Mucosa of descending colon (tissue), 3 donors: ENCODE measurements around the gene CCDC83. TPM values are rescaled to one million over a fixed set of nuclear protein-coding genes. Genes with fewer than 3 reads are reported as not detected.

ENCODE experiments used
- ATAC-seq: fragments of 200-7000 bp; cut with Tn5 transposase; one replicate; pipeline ENCODE4 v1.9.1; 2020; ENCODE audit warnings: mild to moderate bottlenecking, moderate library complexity
- DNase-seq, 3 donors: peaks; one replicate each; pipeline ENCODE4 v3.0.0-alpha.2; 2020
- H3K36me3 ChIP-seq: fragments of 200-600 bp; one replicate; pipeline ENCODE4 v1.8.0; 2021; ENCODE audit warnings: low read depth, mild to moderate bottlenecking
- H3K4me1 ChIP-seq: fragments of 200-600 bp; one replicate; pipeline ENCODE4 v1.8.0; 2021; ENCODE audit warnings: low read depth, mild to moderate bottlenecking
- H3K4me3 ChIP-seq: fragments of 200-600 bp; one replicate; pipeline ENCODE4 v1.8.0; 2021; ENCODE audit warnings: mild to moderate bottlenecking
- H3K9me3 ChIP-seq: fragments of 200-600 bp; one replicate; pipeline ENCODE4 v1.8.0; 2021; ENCODE audit warnings: mild to moderate bottlenecking
- CTCF ChIP-seq: fragments of 200-600 bp; IDR thresholded peaks from one replicate; pipeline ENCODE4 v1.8.0; 2022; ENCODE audit warnings: antibody characterized with exemption, mild to moderate bottlenecking
- intact Hi-C, 2 donors: fragments of 100-400 bp; cut with DNase I in 1 of 2; cut with micrococcal nuclease in 1 of 2; formaldehyde crosslinking; loops; one replicate each; pipeline versions ENCODE4 v1.11.0 to v1.11.1; 2022; cut with DNase I, micrococcal nuclease
- long read RNA-seq, 2 donors: library from polyadenylated mRNA; unstranded; transcript quantifications; one replicate each; pipeline ENCODE4 v2.0.0, GENCODE V29; 2019 to 2021
- total RNA-seq, 3 donors: library from RNA; stranded (reverse); fragmentation: NEBNext Ultra II Directional in 2 of 3; extraction: Animal tissue kit (Norgen Biotek cat#: 25700) in 2 of 3; gene quantifications; one replicate each; pipeline versions ENCODE4 v1.2.1 to v1.2.4, GENCODE V29; 2021 to 2023
- donor health status: DM: no; HTN: no; CAD: no; lungs with moderate emphysema.
- donor health status: DM: no; HTN: no; CAD: no.
- donor health status: DM: no; HTN: yes; CAD: no.

CCDC83 gene
- not detected for total RNA-seq
- long read RNA-seq, donor 1, result 0 reads
- long read RNA-seq, donor 2, result 0 reads

GRCh38 chr11:85855341-85855656 is at the start of gene CCDC83:
Gene CCDC83, plus strand, starts transcription at chr11:85855383. Its CDS starts 9,741 bp downstream, at chr11:85865124.
- no peak for TF ChIP-seq CTCF
- H3K4me1 ChIP-seq, result peaks cover 7% of the 10 kb centered on the region
- no peaks in the 10 kb centered on the region for H3K36me3 ChIP-seq
- intact Hi-C loops, result loop anchor here in 1 of 2 donors (10.0 kb wide), 1 partner anchor 360 kb away; no protein-coding TSS in a partner anchor
- DNase-seq (no peak), ATAC-seq (no peak)
- no peaks in the 10 kb centered on the region for H3K9me3 ChIP-seq
- no peak within 1 kb of the TSS for H3K4me3 ChIP-seq

DNA sequence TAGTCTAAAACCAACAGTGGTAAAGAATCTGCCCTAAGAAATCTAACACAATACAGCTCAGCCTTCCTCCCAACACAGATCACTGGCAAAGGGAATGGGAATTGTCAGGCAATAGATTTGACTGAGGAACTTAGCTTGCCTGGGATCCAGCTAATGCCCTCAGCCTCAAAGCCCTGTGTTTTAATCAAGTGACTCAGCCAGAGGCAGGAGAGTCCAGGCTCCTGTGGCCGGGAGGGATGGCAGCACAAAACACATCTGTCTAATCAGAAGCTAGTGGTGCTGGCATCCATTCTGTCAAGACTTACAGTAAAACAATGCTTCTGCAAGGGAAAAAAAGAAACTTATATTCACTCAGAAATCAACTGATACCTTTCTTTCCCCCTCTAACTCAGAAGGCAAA is 49.8 kb upstream of the CCDC83 start:
- Histone ChIP-seq H3K9me3 (no peaks in the 10 kb centered on the region), H3K4me1 (peaks cover 7% of the 10 kb centered on the region), H3K36me3 (no peaks in the 10 kb centered on the region), H3K4me3 (no peak overlapping the region)
- intact Hi-C loops, result no loop called here
- DNase-seq, result no peak
- TF ChIP-seq CTCF, result no peak
- no peak for ATAC-seq

GRCh38 chr11:85806016-85806415 is 49.2 kb upstream of the CCDC83 start:
- TF ChIP-seq CTCF, result no peak
- no peak for ATAC-seq
- Histone ChIP-seq H3K4me3 (no peak overlapping the region), H3K4me1 (peaks cover under 1% of the 10 kb centered on the region), H3K36me3 (no peaks in the 10 kb centered on the region), H3K9me3 (no peaks in the 10 kb centered on the region)
- no peak for DNase-seq
- intact Hi-C loops, result no loop called here

- TF ChIP-seq CTCF, result no peak
- Histone ChIP-seq H3K36me3 (no peaks in the 10 kb centered on the region), H3K9me3 (no peaks in the 10 kb centered on the region), H3K4me3 (no peak overlapping the region), H3K4me1 (peaks cover 7% of the 10 kb centered on the region)
- no peak for ATAC-seq
- intact Hi-C loops, result no loop called here
- no peak for DNase-seq
Measured at GRCh38 chr11:85806876-85807275, 48.3 kb upstream of the CCDC83 start.

GRCh38 chr11:85809191-85809590 is 46.0 kb upstream of the CCDC83 start:
- DNase-seq (no peak), ATAC-seq (no peak)
- Histone ChIP-seq H3K4me3 (no peak overlapping the region), H3K4me1 (peaks cover 26% of the 10 kb centered on the region), H3K36me3 (no peaks in the 10 kb centered on the region), H3K9me3 (no peaks in the 10 kb centered on the region)
- no peak for TF ChIP-seq CTCF
- intact Hi-C loops, result no loop called here

DNA sequence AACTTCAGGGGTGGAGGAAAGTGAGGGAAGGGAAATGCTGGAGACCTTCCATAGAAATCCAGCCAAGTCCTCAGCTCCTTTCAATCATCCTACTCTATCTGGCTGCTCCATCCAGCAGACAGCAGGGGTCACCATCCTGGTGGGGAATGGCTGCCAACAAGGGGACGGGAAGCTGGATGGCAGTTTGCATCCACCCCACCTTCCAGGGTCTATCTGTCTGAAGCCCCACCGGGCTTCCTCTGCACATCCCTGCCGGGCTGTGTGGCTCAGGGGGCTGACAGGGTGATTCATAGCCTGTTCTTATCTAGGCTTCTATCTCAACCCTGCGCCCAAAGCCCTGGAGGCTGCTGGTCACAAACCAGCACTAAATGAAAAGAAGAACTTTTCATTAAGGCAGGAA is 45.3 kb upstream of the CCDC83 start:
- Histone ChIP-seq H3K4me1 (peaks cover 32% of the 10 kb centered on the region), H3K4me3 (peak overlapping the region; percentile 65), H3K9me3 (no peaks in the 10 kb centered on the region), H3K36me3 (no peaks in the 10 kb centered on the region)
- DNase-seq, result peak; percentile 46 to 62 (median 58)
- TF ChIP-seq CTCF, result no peak
- peak; percentile 7 for ATAC-seq
- intact Hi-C loops, result no loop called here
